Ishikawa (cell line): Measurements from ENCODE around the gene MLLT3.

Source experiments
- CEBPB ChIP-seq: IDR thresholded peaks from 2 replicates; pipeline ENCODE4 v1.6.1; 2012
- REST ChIP-seq: IDR thresholded peaks from 2 replicates; pipeline ENCODE4 v1.6.1; 2012; ENCODE audit warnings: low read depth, mild to moderate bottlenecking
- TAF1 ChIP-seq: IDR thresholded peaks from 2 replicates; pipeline ENCODE4 v1.6.1; 2012; ENCODE audit warnings: low read depth, mild to moderate bottlenecking

GRCh38 chr9:20313415-20313814 lies 308.9 kb downstream of the MLLT3 start:
- TF ChIP-seq TAF1 (no peak), REST (no peak), CEBPB (no peak)
